ENCODE results near the gene ZNF8. TPM values are rescaled to one million over a fixed set of nuclear protein-coding genes. Genes with fewer than 3 reads are reported as not detected.

ZNF8 gene
- total and polyA plus RNA-seq, 2 of the 4 experiments (the other 2 are of a cell fraction), result 2.1 to 3.9 TPM

GRCh38 chr19:58305065-58305931 lies 26.5 kb downstream of the ZNF8 start, which contains the start of gene ERVK3-1:
Gene ERVK3-1 (plus strand): TSS chr19:58305377. CDS start chr19:58312169, 6,792 bp downstream.
- Histone ChIP-seq H3K27me3 (ENCODE audit: control insufficient read depth, insufficient read depth, low read length) (no peaks in the 10 kb centered on the region), H3K4me2 (ENCODE audit: low read depth, low read length) (peak within 1 kb of the TSS; percentile 87), H2BK15ac (ENCODE audit: low read depth, low read length) (no peak within 1 kb of the TSS), H2BK5ac (ENCODE audit: low read depth, low read length, poor library complexity, severe bottlenecking) (peak within 1 kb of the TSS; percentile 75), H3K23ac (ENCODE audit: low read depth, low read length) (peak within 1 kb of the TSS; percentile 87), H2AK9ac (replicated peaks; ENCODE audit: low read depth, low read length, poor library complexity) (peak within 1 kb of the TSS; percentile 68), H3K14ac (replicated peaks; ENCODE audit: low read depth, low read length) (peak within 1 kb of the TSS; percentile 91), H3K4me3 (ENCODE audit: insufficient read depth, low read depth, low read length) (peak within 1 kb of the TSS; percentile 72), H3K4ac (ENCODE audit: low read depth, low read length) (peak within 1 kb of the TSS; percentile 90), H4K91ac (ENCODE audit: insufficient read depth, low read depth, low read length) (peak within 1 kb of the TSS; percentile 78), H2AFZ (replicated peaks; ENCODE audit: low read length, poor library complexity) (peak within 1 kb of the TSS; percentile 98), H3K27ac (ENCODE audit: insufficient read depth, low read length) (peak within 1 kb of the TSS; percentile 79), H2BK20ac (ENCODE audit: low read depth, low read length) (no peak within 1 kb of the TSS), H3K9ac (ENCODE audit: low read depth, low read length) (peak within 1 kb of the TSS; percentile 83), H4K8ac (ENCODE audit: low read depth in 2 of 2, low read length in 2 of 2) (peak within 1 kb of the TSS; percentile 70 to 95), H3K36me3 (ENCODE audit: control insufficient read depth, insufficient read depth, low read length) (peaks cover 22% of the 10 kb centered on the region), H3K56ac (ENCODE audit: extremely low read depth, insufficient read depth, low read length) (peak within 1 kb of the TSS; percentile 48; the same call in 1 of the 2 replicates), H3K9me3 (ENCODE audit: control insufficient read depth, insufficient read depth, low read length) (no peaks in the 10 kb centered on the region; the same call in 1 of the 2 replicates), H3K18ac (ENCODE audit: low read depth, low read length) (no peak within 1 kb of the TSS), H3K9me1 (ENCODE audit: insufficient read depth, low read length) (peaks cover 3% of the 10 kb centered on the region; the same call in 1 of the 2 replicates), H3K4me1 (ENCODE audit: control insufficient read depth, insufficient read depth, low read length) (peaks cover 2% of the 10 kb centered on the region; the same call in 1 of the 2 replicates), H2AK5ac (ENCODE audit: low read depth, low read length) (peak within 1 kb of the TSS; percentile 71), H4K5ac (ENCODE audit: low read depth, low read length) (peak within 1 kb of the TSS; percentile 60), H2BK120ac (ENCODE audit: low read depth, low read length) (no peak within 1 kb of the TSS; the same call in 1 of the 2 replicates), H4K20me1 (ENCODE audit: insufficient read depth, low read length) (no peaks in the 10 kb centered on the region), H3K79me1 (ENCODE audit: low read depth in 1 of 2, low read length in 2 of 2) (peaks cover 33 to 54% of the 10 kb centered on the region in 2 experiments)
- intact Hi-C loops (cut with micrococcal nuclease), result loop anchor here (5.0 kb wide), 1 partner anchor 212 kb away; the partner anchor contains the start of gene ZBTB45
- in situ Hi-C loops (cut with MboI; ENCODE audit: low sequenced_read_pairs), result no loop called here
- CTCF ChIA-PET, result no interaction called here
- BruUV-seq (replicated peaks), result no TSS peak
- dilution Hi-C loops (cut with HindIII; ENCODE audit: low sequenced_read_pairs, unreplicated experiment), result no loop called here
- ATAC-seq (ENCODE audit: low read depth) (peak; percentile 99), DNase-seq (peak; percentile 98)
- POLR2A ChIA-PET (ENCODE audit: unreplicated experiment), result no interaction called here
- 0% methylated on average over 4 of the region's 55 CpGs; no CpG with 5 or more reads in 1 of the 2 experiments for WGBS, 2 experiments (ENCODE audit: extremely low coverage in 2 of 2, insufficient read length in 1 of 2)
- TF ChIP-seq BHLHE40 (IDR thresholded peaks at IDR 0.05; ENCODE audit: low read depth, low read length), result peak; percentile 72
- TF ChIP-seq MXI1 (IDR thresholded peaks at IDR 0.05; ENCODE audit: borderline replicate concordance, low read depth, low read length), result peak; percentile 19; the same call in 1 of the 2 replicates
- no peak for TF ChIP-seq NFE2L2 (IDR thresholded peaks at IDR 0.05; ENCODE audit: low read depth, low read length)
- no peak for TF ChIP-seq FOS (IDR thresholded peaks at IDR 0.05; ENCODE audit: low read depth, low read length)
- no peak; the same call in 1 of the 2 replicates for TF ChIP-seq MAZ (IDR thresholded peaks at IDR 0.05; ENCODE audit: borderline replicate concordance, low read depth, low read length)
- no peak; the same call in none of the 2 replicates for TF ChIP-seq RAD21 (IDR thresholded peaks at IDR 0.05; ENCODE audit: low read length)
- TF ChIP-seq SMC3 (IDR thresholded peaks at IDR 0.05; ENCODE audit: low read depth, low read length), result no peak
- TF ChIP-seq, protein P1, sequence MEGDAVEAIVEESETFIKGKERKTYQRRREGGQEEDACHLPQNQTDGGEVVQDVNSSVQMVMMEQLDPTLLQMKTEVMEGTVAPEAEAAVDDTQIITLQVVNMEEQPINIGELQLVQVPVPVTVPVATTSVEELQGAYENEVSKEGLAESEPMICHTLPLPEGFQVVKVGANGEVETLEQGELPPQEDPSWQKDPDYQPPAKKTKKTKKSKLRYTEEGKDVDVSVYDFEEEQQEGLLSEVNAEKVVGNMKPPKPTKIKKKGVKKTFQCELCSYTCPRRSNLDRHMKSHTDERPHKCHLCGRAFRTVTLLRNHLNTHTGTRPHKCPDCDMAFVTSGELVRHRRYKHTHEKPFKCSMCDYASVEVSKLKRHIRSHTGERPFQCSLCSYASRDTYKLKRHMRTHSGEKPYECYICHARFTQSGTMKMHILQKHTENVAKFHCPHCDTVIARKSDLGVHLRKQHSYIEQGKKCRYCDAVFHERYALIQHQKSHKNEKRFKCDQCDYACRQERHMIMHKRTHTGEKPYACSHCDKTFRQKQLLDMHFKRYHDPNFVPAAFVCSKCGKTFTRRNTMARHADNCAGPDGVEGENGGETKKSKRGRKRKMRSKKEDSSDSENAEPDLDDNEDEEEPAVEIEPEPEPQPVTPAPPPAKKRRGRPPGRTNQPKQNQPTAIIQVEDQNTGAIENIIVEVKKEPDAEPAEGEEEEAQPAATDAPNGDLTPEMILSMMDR (conservative IDR thresholded peaks at IDR 0.05; ENCODE audit: low read depth, low read length), result no peak
- TF ChIP-seq RCOR1 (IDR thresholded peaks at IDR 0.05; ENCODE audit: insufficient replicate concordance, low read length), result no peak
- TF ChIP-seq, protein P2, sequence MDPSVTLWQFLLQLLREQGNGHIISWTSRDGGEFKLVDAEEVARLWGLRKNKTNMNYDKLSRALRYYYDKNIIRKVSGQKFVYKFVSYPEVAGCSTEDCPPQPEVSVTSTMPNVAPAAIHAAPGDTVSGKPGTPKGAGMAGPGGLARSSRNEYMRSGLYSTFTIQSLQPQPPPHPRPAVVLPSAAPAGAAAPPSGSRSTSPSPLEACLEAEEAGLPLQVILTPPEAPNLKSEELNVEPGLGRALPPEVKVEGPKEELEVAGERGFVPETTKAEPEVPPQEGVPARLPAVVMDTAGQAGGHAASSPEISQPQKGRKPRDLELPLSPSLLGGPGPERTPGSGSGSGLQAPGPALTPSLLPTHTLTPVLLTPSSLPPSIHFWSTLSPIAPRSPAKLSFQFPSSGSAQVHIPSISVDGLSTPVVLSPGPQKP (IDR thresholded peaks at IDR 0.05; ENCODE audit: borderline replicate concordance, low read depth, low read length), result peak; percentile 80; the same call in 1 of the 2 replicates
- peak; percentile 55; the same call in 1 of the 2 replicates for TF ChIP-seq USF2 (IDR thresholded peaks at IDR 0.05; ENCODE audit: low read depth, low read length)
- peak; percentile 94 for TF ChIP-seq POLR2A (IDR thresholded peaks at IDR 0.05; ENCODE audit: low read depth, low read length)
- TF ChIP-seq CEBPB (IDR thresholded peaks at IDR 0.05; ENCODE audit: low read depth, low read length), result no peak
